Right forelimb (tissue), 1 donor: ENCODE measurements around the gene DHRS7C.

Source experiments
- DNase-seq: peaks from one replicate; pipeline ENCODE4 v3.0.0-alpha.2; 2018

DHRS7C gene, protein sequence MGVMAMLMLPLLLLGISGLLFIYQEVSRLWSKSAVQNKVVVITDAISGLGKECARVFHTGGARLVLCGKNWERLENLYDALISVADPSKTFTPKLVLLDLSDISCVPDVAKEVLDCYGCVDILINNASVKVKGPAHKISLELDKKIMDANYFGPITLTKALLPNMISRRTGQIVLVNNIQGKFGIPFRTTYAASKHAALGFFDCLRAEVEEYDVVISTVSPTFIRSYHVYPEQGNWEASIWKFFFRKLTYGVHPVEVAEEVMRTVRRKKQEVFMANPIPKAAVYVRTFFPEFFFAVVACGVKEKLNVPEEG

DNA sequence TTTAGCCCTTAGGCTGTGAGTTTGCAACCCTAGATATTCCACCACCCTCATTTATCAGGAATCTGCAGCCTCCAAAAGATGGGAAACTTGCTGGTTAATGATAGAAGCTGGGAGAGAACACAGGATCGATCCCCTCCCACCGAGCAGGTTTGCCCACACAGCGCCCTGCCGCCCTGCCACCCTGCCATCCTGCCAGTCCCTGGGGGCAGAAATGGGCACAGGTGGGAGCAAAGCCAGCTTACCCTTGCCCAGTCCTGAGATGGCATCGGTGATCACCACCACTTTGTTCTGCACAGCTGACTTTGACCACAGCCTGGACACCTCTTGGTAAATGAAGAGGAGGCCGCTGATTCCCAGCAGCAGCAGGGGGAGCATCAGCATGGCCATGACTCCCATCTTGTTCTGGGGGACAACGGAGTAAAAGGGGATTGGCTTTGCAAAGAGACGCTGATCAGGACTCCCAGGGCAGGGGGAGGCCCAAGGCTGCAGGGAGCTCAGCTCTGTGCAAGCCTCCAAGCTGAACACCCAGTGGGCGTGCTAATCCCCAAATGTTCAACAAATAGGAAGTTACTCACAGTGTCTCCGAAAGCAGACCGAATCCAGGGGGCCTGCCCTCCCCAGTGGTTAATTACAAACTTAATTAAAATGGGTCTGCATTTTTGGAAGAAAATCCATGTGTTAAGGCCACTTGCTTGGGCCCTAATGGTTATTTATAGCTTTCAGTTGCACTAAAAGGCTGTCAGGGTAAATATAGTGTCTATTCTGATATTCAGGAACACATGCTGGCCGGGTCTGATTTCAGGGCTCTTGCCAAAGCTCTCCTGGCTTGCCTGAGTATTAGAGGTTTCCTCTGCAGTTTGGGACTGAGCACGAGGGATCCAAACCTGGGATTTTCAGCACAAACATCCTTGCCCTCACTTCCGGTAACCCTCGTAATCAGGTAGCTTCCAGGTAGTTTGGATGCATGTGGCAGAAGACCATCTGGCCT, at the start of gene DHRS7C:
DHRS7C (minus strand) TSS at position 704 of the 988 bp plus-strand sequence; CDS start at position 396, 308 bp downstream.
- DNase-seq: no peak

GRCh38 chr17:9839433-9839832, 48.0 kb upstream of the DHRS7C start:
- no peak for DNase-seq

GRCh38 chr17:9837551-9838471, 46.4 kb upstream of the DHRS7C start:
- DNase-seq: no peak

DNA sequence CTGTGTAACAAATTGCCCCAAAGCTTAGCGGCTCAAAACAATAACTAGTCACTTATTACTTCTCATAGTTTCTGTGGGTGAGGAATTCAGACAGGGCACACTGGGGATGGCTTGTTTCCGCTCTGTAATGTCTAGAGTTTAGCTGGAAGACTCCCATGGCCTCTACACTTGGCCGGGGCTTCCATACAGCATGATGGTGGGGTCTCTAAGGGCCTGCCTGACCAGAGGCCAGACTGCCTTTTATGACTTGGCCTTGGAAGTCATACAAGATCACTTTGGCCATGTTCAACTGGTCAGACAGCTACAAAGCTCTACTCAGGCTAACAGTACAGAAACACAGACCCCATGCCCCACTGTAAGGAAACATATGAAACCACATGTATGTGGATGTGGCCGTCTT, 42.5 kb upstream of the DHRS7C start:
- DNase-seq: no peak

GRCh38 chr17:9830711-9831110, 39.3 kb upstream of the DHRS7C start:
- DNase-seq: no peak

DNA sequence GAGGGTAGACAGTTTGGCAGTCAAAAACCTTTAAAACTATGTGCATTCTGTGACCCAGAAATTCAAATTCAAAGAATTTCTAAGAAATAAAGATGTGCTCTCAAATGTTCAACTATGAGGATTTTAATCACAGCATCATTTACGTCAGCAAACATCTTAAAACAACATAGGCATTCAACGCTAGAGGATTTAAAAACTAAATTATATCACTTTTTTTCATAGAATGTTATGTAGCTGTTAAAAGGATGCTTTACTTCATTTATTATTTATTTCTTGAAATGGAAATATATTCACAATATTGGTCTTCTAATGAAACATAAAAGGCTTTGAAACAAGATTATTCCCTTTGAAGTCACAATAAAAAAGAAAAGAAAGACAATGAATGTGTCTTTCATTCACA, 38.0 kb upstream of the DHRS7C start:
- no peak for DNase-seq

- DNase-seq: no peak
Measured at GRCh38 chr17:9828296-9829295, 37.2 kb upstream of the DHRS7C start.

DNA sequence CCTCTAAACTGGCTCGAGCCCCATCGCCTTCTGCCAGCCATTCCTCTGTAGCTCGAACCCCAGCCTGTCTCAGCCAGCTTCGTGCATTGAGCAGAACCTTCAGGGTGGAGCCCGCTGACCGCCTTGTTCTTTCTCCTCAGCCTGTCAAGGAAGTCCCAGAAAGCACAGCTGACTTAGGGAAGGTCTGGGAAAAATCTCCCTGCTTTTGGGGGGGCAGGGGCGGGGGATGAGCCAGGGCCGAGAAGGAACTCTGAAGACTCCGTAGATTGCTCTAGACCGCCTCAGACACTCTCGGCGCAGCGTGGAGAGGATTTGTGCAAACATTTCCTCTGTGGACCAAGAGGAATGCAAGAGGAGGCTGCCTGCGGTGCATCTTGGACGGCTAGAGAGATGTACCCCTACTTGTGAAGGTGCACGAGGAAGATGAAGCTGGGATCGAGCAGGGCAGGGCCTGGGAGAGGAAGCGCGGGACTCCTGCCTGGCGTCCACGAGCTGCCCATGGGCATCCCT, 34.3 kb upstream of the DHRS7C start, which contains the start of gene GLP2R:
GLP2R (plus strand) TSS at position 284 of the 510 bp plus-strand sequence; CDS start at position 424, 140 bp downstream.
- DNase-seq: no peak

GRCh38 chr17:9824797-9825338, 33.5 kb upstream of the DHRS7C start:
- DNase-seq: no peak

DNA sequence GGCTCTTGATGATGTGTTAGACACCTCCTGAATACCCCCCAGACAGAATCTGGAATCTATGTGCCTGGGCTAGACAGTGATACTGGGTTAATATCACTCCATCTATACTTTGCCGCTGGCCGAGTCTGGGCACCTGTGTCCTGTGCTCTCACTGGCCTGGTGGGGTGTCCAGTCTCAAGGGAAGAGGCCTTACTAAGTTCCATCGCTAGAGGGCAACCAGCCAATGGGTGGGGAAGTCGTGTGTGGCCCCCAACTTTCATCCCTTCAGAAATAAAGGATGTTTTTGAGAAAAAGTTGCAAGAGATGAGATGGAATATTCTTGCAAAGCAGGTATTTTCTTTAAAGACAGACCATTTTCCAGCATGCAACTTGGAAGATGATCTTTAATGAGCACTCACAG, 32.7 kb upstream of the DHRS7C start:
- DNase-seq: no peak

GRCh38 chr17:9821921-9822320, 30.5 kb upstream of the DHRS7C start, which contains the start of gene GSG1L2:
TSS of gene GSG1L2 (minus strand) at chr17:9822079. CDS start at chr17:9822071, 8 bp downstream.
- no peak for DNase-seq

- no peak for DNase-seq
Measured at GRCh38 chr17:9820448-9820847, 29.1 kb upstream of the DHRS7C start.

- DNase-seq: no peak
Measured at GRCh38 chr17:9818760-9819159, 27.4 kb upstream of the DHRS7C start.

GRCh38 chr17:9817086-9817485, 25.7 kb upstream of the DHRS7C start:
- DNase-seq: no peak

GRCh38 chr17:9816472-9816871, 25.1 kb upstream of the DHRS7C start:
- no peak for DNase-seq

- DNase-seq: no peak
Measured at GRCh38 chr17:9814337-9814945, 23.0 kb upstream of the DHRS7C start.

GRCh38 chr17:9813166-9813565, 21.8 kb upstream of the DHRS7C start:
- no peak for DNase-seq

- DNase-seq: no peak
Measured at GRCh38 chr17:9811537-9811936, 20.1 kb upstream of the DHRS7C start.

DNA sequence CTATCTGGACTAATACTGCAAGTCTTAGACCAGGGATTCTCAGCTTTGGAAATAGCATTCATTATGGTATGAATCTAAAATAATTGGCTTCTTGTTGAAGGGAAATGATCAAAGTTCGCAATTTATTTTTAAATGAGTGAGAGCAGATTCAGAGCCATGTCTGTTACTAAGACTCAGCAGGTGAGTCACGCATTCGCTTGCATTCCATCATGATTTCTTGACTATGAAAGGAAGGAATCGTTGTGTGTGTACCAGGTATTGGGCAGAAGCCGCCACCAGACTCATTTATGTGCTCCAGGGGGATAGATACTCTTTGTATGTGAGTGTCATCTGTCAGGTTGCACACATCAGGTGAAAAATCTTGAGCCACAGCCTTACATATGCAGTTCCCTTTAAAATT, 19.7 kb upstream of the DHRS7C start:
- DNase-seq: no peak
